Ishikawa (cell line): Measurements from ENCODE around the gene SYK.

Experiments
- CEBPB ChIP-seq: IDR thresholded peaks from 2 replicates; pipeline ENCODE4 v1.6.1; 2012
- EGR1 ChIP-seq: IDR thresholded peaks from 2 replicates; pipeline ENCODE4 v1.6.1; 2012
- EP300 ChIP-seq: IDR thresholded peaks from 2 replicates; pipeline ENCODE4 v1.6.1; 2012; ENCODE audit warnings: borderline replicate concordance
- FOXM1 ChIP-seq: IDR thresholded peaks from 2 replicates; pipeline ENCODE4 v1.6.1; 2012; ENCODE audit warnings: low read depth, borderline replicate concordance
- NFIC ChIP-seq: IDR thresholded peaks from 2 replicates; pipeline ENCODE4 v1.6.1; 2012
- RAD21 ChIP-seq: IDR thresholded peaks from 2 replicates; pipeline ENCODE4 v1.6.1; 2012; ENCODE audit warnings: low read depth
- TAF1 ChIP-seq: IDR thresholded peaks from 2 replicates; pipeline ENCODE4 v1.6.1; 2012; ENCODE audit warnings: low read depth, mild to moderate bottlenecking
- TEAD4 ChIP-seq: IDR thresholded peaks from 2 replicates; pipeline ENCODE4 v1.6.1; 2012
- YY1 ChIP-seq: IDR thresholded peaks from 2 replicates; pipeline ENCODE4 v1.6.1; 2012; ENCODE audit warnings: low read depth
- TF ChIP-seq, protein P1 (sequence below): IDR thresholded peaks from 2 replicates; pipeline ENCODE4 v1.6.1; 2012
- TF ChIP-seq, protein P2 (sequence below): IDR thresholded peaks from 2 replicates; pipeline ENCODE4 v1.6.1; 2012; ENCODE audit warnings: low read depth, mild to moderate bottlenecking
- TF ChIP-seq, protein P3 (sequence below): IDR thresholded peaks from 2 replicates; pipeline ENCODE4 v1.6.1; 2012

DNA sequence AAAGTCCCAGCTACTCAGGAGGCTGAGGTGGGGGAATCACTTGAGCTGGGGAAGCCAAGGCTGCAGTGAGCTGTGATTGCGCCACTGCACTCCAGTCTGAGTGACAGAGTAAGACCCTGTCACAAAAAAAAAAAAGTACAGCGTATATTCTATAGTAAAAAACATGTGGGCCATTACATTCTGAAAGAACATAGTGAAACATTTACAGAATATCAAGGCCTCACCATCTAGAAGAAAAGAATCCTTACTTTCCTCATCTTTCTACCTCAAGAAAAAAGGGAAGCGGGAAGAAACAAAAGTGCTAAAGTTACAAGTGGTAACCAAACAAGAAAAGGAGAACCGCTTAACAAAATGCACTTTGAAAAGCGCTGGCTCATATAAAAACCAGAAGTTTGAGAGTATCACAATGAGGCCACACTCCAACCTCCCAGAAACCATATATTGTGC lies 5.7 kb upstream of the SYK start:
- TF ChIP-seq, protein P1, sequence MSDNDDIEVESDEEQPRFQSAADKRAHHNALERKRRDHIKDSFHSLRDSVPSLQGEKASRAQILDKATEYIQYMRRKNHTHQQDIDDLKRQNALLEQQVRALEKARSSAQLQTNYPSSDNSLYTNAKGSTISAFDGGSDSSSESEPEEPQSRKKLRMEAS = no peak
- TF ChIP-seq TAF1 (no peak), NFIC (no peak), EP300 (no peak), TEAD4 (no peak), RAD21 (no peak), YY1 (no peak), FOXM1 (no peak), EGR1 (no peak), CEBPB (no peak)
- TF ChIP-seq, protein P2, sequence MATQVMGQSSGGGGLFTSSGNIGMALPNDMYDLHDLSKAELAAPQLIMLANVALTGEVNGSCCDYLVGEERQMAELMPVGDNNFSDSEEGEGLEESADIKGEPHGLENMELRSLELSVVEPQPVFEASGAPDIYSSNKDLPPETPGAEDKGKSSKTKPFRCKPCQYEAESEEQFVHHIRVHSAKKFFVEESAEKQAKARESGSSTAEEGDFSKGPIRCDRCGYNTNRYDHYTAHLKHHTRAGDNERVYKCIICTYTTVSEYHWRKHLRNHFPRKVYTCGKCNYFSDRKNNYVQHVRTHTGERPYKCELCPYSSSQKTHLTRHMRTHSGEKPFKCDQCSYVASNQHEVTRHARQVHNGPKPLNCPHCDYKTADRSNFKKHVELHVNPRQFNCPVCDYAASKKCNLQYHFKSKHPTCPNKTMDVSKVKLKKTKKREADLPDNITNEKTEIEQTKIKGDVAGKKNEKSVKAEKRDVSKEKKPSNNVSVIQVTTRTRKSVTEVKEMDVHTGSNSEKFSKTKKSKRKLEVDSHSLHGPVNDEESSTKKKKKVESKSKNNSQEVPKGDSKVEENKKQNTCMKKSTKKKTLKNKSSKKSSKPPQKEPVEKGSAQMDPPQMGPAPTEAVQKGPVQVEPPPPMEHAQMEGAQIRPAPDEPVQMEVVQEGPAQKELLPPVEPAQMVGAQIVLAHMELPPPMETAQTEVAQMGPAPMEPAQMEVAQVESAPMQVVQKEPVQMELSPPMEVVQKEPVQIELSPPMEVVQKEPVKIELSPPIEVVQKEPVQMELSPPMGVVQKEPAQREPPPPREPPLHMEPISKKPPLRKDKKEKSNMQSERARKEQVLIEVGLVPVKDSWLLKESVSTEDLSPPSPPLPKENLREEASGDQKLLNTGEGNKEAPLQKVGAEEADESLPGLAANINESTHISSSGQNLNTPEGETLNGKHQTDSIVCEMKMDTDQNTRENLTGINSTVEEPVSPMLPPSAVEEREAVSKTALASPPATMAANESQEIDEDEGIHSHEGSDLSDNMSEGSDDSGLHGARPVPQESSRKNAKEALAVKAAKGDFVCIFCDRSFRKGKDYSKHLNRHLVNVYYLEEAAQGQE = no peak
- TF ChIP-seq, protein P3, sequence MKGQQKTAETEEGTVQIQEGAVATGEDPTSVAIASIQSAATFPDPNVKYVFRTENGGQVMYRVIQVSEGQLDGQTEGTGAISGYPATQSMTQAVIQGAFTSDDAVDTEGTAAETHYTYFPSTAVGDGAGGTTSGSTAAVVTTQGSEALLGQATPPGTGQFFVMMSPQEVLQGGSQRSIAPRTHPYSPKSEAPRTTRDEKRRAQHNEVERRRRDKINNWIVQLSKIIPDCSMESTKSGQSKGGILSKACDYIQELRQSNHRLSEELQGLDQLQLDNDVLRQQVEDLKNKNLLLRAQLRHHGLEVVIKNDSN = no peak
